HG02970 (cell line): Measurements from ENCODE around the gene FOXO3B.
"Not testable (repeated sequence)": the region's sequence is repeated elsewhere in the genome, so short reads cannot be mapped to it uniquely, and the experiment has no call there.

Experiments used
- ATAC-seq: cut with Tn5 transposase; IDR thresholded peaks from one replicate; pipeline ENCODE4 v1.9.1; 2021; ENCODE audit warnings: mild to moderate bottlenecking, moderate library complexity, moderate number of reproducible peaks; ENCODE audit not compliant: unreplicated experiment, low FRiP score

The FOXO3B gene

DNA sequence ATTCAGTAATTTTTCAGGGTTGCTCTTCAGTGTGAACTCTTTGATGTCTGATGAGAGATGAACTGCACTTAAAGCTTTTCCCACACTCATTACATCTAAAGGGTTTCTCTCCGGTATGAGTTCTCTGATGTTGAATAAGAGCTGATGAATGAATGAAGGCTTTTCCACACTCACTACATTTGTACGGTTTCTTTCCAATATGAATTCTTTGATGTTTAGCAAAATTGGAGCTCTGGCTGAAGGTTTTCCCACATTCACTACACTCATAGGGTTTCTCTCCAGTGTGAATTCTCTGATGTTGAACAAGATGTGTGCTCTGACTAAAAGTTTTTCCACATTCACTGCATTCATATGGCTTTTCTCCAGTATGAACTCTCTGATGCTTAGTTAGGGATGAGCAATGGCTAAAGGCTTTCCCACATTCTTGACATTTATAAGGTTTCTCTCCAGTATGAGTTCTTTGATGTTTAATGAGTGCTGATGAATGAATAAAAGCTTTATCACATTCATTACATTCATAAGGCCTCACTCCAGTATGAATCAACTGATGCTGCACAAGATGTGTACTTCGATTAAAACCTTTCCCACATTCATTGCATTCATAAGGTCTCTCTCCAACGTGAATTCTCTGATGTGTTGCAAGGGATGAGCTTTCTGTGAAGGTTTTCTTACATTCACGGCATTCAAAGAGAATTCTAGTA, 20.0 kb downstream of the FOXO3B start:
- not testable (repeated sequence) for ATAC-seq

GRCh38 chr17:18650094-18650493, 32.0 kb downstream of the FOXO3B start:
- not testable (repeated sequence) for ATAC-seq

- not testable (repeated sequence) for ATAC-seq
Observed at GRCh38 chr17:18644291-18644690, 37.8 kb downstream of the FOXO3B start, which contains the start of gene TBC1D28. Gene TBC1D28 (minus strand): TSS chr17:18644391. CDS start chr17:18641352, 3,039 bp downstream.

- ATAC-seq = not testable (repeated sequence)
Observed at GRCh38 chr17:18643124-18643523, 39.0 kb downstream of the FOXO3B start.

DNA sequence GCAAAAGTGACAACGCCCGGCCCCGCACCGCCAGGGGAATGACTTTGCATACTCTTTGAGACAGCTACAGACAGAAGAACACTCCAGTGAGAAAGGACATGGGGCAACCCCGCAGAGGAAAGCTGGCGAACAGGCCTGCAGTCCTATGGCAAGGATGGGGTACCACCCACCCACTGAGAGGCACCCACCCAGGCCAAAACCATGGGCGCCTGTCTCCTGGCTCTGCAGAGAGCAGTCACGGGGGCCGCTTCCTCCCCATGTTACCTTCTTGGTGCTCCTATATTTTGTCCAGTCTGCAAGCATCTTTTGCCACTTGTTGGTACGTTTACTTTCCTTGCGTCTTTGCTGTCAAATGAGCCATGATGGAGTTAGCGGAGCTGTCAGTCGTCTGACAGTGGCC, 43.8 kb downstream of the FOXO3B start:
- not testable (repeated sequence) for ATAC-seq

GRCh38 chr17:18636237-18636636, 45.9 kb downstream of the FOXO3B start:
- ATAC-seq = not testable (repeated sequence)

DNA sequence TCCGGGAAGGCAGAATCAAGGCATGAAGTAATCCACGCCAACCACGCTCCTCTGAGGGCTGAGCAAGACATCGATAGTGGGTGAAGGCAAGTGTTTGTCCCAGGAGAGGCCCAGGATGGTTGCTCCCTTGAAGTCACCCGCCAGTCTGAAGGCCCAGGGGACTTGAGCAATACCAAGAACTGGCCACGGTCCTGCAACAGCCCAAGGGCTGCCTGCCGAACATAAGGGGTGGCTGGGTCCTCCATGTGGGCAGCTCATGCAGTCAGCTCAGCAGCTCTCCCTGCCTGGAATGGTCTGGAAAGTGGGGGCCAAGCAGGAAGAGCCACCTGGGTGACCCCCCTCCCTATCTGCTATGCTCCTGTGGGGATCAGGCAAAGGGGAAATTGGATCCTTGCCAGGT, 46.3 kb downstream of the FOXO3B start:
- not testable (repeated sequence) for ATAC-seq

DNA sequence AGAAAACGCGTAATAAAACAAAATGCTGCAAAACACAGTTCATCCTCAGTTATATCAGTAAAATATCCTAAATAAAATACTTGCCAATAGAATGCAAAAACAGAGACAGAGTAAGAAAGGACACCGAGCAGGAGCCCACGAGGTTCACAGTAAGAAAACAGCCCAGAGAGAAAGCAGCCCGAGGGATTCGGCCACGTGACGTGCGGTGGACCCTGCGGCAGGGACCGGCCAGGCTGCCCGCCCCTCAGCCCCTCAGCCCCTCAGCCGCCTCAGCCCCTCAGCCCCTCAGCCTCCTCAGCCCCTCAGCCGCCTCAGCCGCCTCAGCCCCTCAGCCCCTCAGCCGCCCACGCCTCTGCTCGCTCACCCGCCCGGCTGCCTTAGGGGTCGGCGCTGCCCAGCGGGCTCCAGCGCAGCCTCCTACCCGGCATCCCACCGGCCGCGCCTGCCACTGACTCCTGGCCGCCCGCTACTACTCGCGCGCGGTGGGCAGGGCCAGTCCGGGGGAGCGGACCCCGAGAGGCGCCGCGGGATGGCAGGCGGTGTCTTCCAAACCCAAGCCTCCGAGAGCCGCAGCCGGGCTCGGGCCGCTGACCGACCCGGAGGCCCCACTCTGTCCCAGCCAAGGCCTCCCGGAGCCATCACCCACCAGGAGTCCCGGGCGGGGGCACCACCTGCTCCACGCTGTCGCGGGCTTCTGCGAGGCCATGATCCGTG, 47.4 kb downstream of the FOXO3B start:
- not testable (repeated sequence) for ATAC-seq
